Right kidney (tissue), 9 donors: ENCODE data around the gene SPATA22.
A peak's percentile ranks its signal among the peaks of the same experiment; 100 is the strongest.
"Not testable (repeated sequence)": the region's sequence is repeated elsewhere in the genome, so short reads cannot be mapped to it uniquely, and the experiment has no call there.

ENCODE experiments used
- DNase-seq: peaks from one replicate; pipeline ENCODE4 v3.0.0-alpha.2; 2016
- long read RNA-seq, 8 donors: transcript quantifications; one replicate each; lab custom pipeline, GENCODE V29; 2026

The SPATA22 gene
- long read RNA-seq, donor 1: 0 reads
- long read RNA-seq, donor 2: 0 reads
- long read RNA-seq, donor 3: 0 reads
- long read RNA-seq, donor 4, partial matches to known transcripts: 16 of 27 reads
- long read RNA-seq, donor 4, other reads (novel, unspliced or antisense): 11 of 27 reads
- long read RNA-seq, donor 5: 0 reads
- long read RNA-seq, donor 6: 0 reads
- long read RNA-seq, donor 7: 0 reads
- long read RNA-seq, donor 8, partial matches to known transcripts: 6 of 6 reads
- long read RNA-seq, donor 8, other reads (novel, unspliced or antisense): 0 of 6 reads

DNA sequence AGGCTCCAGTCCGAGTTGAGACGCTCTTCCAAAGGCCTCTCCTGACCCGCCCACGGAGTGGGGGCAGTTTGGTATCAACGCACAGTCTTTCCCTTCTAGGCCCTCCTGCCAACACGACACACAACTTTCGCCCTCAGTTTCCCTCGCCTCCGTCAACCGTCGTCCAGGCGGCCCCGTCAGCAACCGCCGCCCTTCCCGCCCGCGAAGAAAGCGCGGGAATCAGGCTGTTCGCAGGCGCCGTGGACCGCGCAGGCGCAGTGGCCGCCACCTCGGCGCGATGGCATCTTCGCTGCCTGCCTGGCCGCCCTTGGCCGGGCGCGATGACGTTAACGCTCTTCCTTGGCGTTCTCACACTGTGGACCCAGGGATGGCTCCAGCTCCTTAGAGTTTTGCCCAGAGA, at the start of gene SPATA22:
TSS of gene SPATA22 (minus strand) at position 221 of the 400 bp plus-strand sequence. CDS start 2,494 bp downstream, outside the sequence.
- DNase-seq: no peak

GRCh38 chr17:3519472-3519871, 47.9 kb upstream of the SPATA22 start:
- DNase-seq: not testable (repeated sequence)

DNA sequence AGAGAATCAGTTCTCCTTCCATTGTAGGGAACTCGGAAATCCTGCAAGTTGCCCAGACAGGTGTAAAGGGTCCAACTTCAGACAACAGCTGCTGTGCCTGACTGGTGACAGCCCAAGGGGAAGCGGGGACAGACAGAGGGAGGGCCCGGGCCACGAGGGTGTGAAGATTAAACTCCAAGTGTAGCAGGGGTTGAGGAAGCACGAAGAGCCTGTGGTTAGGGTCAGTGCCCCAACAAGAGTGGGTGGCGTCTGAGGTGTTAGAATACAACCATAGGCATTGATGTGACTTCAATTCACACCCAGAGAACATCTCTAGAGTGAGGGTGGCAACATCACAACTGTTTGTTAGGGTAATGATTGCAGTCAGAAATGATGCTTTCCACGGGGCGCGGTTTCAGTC, 43.3 kb upstream of the SPATA22 start:
- no peak for DNase-seq

DNA sequence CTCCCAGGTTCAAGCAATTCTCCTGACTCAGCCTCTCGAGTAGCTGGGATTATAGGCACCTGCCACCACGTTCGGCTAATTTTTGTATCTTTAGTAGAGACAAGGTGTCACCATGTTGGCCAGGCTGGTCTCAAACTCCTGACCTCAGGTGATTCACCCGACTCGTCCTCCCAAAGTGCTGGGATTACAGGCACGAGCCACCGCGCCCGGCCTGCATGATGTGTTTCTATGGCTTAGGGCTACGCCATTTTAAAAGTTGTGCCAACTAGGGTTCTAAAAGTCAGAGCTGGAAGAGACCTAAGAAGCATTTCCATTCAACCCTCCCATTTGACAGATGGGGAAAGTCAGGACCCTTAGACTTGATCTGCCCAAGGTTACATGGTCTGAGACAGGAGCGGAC, 42.5 kb upstream of the SPATA22 start:
- not testable (repeated sequence) for DNase-seq

GRCh38 chr17:3513305-3514035, 41.9 kb upstream of the SPATA22 start:
- DNase-seq: no peak

DNA sequence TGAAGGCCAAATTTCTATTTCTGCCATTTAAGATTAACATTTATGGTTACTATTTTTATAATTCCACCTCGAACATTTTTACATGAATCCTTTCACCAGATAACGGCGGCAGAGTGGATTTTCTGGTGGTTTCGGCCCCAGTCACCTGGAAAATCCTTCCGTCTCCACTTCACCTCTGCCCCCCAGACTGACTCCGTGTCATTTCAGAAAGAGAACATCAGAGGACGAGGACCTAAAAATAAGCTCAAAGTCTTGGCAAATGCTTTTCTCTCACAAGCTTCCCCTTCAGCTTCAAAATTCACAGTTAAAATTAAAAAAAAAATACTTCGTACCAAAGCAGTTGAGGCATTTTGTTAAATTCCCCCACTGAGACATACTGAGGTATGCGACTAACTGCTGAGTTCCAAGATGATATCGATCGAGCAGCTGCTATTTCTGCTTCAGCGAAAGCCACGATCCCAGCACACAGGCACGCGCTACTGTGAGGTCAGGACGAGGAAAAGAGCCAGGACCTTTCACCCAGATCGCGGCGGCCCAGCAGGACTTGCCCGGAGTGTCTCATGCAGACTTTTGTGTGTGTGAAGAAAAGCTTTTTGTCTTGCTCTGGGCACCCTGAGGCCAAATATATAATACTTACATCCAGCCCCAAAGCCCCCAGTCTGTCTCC, 41.0 kb upstream of the SPATA22 start:
- DNase-seq: no peak

GRCh38 chr17:3511852-3512504, 40.4 kb upstream of the SPATA22 start:
- DNase-seq: no peak

- no peak for DNase-seq
Measured at GRCh38 chr17:3510090-3510489, 38.5 kb upstream of the SPATA22 start.

- no peak for DNase-seq
Measured at GRCh38 chr17:3507869-3508268, 36.2 kb upstream of the SPATA22 start.

DNA sequence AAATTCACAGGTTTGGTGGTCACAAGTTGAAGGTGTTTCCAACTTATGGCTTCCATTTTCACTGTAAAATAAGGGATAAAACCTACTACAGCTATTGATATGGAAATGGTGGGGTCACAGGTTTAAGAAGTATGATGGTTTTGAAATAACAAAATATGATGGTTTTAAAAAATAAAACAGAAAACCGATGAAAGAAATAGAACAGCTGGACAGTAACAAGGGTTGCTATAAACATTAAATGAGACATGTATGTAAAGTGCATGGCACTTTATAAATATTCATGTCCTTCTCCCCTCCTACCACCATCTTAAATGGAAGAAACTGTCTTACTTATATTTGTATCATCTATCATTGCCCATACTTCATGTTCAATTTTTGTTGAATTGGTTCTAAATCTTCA, 35.5 kb upstream of the SPATA22 start:
- no peak for DNase-seq

- DNase-seq: no peak
Measured at GRCh38 chr17:3506054-3506453, 34.4 kb upstream of the SPATA22 start.

DNA sequence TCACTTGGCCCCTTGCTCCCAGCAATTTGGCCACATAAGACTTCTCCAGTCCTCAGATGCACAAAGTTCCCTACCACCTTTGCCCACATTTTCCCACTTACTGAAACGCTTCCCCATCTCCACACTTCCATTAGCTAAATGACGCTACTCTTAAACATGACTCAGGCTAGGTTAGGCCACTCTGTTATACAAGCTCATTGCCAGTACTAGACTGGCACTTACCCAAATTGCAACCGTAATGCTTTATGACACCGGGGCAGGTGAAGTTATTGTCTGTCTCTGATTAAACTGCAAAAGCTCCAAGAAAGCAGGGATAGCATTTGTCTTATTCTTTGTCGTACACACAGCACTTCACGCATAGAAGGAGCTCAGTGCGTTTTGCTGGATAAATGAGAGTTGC, 33.4 kb upstream of the SPATA22 start:
- DNase-seq: no peak

- DNase-seq: no peak
Measured at GRCh38 chr17:3503285-3503684, 31.7 kb upstream of the SPATA22 start.

DNA sequence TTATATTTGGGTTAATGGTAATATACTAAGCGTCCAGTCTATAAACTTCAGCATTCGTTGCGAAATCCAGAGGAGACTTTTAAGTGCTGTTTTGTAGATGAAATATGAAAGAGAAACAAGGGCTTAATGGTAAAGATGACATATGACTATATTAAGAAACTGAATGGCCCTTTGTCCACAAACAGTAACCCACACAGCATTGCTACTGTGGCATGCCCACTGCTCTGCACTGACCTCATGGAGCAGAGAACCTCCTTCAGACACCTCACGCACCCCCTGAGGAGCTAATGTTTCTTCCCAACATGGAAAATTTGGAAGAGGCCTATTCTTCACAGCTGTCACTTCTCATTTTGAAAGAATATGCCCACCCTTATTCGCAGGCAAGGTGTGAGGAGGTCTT, 30.8 kb upstream of the SPATA22 start:
- DNase-seq: no peak

DNA sequence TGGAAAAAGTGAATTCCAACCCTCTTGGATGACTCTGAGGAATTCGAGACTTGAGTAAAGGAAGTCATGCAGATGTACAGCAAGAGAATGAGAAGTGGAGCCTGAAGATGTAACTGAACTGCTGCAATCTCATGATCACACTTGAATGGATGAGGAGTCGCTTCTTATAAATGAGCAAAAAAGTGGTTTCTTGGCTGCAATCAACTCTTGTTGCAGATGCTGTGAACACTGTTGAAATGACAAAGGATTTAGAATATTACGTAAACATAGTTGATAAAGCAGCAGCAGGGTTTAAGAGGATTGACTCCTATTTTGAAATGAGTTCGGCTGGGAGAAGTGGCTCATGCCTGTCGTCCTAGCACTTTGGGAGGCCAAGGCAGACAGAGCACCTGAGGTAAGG, 29.7 kb upstream of the SPATA22 start:
- no peak for DNase-seq

DNA sequence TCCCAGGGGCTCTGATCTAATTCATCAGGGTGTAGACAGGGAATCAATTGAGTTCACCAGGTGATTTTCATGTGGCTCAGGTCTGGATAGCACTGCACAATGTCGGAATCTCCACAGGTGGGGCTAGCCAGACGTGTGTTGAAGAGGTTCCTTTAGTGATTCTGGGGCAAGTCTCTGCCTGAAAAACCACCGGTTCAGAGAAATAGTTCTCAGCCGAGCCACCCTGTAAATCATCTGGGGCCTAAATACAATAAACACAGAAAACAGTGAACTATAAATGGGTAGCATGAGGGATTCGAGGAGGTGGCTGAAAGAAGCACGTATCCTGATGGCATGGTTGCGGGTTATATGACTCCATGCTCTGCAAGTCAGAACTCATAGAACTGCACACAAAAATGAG, 25.5 kb upstream of the SPATA22 start:
- no peak for DNase-seq

GRCh38 chr17:3485481-3486068, 14.0 kb upstream of the SPATA22 start:
- DNase-seq: no peak

- DNase-seq: no peak
Measured at GRCh38 chr17:3482852-3483251, 11.2 kb upstream of the SPATA22 start.

- no peak for DNase-seq
Measured at GRCh38 chr17:3479988-3480387, 8.4 kb upstream of the SPATA22 start.

- DNase-seq: peak; percentile 12
Measured at GRCh38 chr17:3475812-3476610, 4.4 kb upstream of the SPATA22 start, which contains the start of gene ASPA. ASPA (plus strand) TSS chr17:3475997; CDS start chr17:3476160, 163 bp downstream.

- DNase-seq: peak; percentile 10
Measured at GRCh38 chr17:3475251-3475685, 3.6 kb upstream of the SPATA22 start.
